Measurements from ENCODE around the gene CTTN.
"Not testable (repeated sequence)": the region's sequence is repeated elsewhere in the genome, so short reads cannot be mapped to it uniquely, and the experiment has no call there.

The CTTN gene

DNA sequence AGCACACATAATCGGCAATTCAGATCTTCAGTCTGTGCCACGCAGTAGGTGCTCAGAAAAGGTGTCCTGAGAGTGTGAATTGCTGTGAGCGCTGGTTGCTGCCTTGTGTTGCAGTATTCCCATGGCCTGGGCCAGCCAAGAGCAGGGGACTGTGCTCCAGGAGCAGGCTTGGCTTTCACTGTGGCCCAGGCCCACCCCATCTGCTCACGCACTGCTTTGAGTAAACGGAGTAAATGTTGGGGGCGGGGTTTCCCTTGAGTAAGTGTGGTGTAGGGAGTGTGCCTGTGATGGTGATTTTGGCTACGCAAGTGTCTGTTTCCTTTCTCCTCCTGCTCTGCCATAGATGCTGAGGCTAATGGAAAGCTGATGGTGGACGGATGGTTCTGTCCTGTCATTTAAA lies 2.3 kb downstream of the CTTN start:
- TF ChIP-seq, protein P1, sequence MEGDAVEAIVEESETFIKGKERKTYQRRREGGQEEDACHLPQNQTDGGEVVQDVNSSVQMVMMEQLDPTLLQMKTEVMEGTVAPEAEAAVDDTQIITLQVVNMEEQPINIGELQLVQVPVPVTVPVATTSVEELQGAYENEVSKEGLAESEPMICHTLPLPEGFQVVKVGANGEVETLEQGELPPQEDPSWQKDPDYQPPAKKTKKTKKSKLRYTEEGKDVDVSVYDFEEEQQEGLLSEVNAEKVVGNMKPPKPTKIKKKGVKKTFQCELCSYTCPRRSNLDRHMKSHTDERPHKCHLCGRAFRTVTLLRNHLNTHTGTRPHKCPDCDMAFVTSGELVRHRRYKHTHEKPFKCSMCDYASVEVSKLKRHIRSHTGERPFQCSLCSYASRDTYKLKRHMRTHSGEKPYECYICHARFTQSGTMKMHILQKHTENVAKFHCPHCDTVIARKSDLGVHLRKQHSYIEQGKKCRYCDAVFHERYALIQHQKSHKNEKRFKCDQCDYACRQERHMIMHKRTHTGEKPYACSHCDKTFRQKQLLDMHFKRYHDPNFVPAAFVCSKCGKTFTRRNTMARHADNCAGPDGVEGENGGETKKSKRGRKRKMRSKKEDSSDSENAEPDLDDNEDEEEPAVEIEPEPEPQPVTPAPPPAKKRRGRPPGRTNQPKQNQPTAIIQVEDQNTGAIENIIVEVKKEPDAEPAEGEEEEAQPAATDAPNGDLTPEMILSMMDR (IDR thresholded peaks at IDR 0.05; ENCODE audit: borderline replicate concordance, insufficient read depth, low read depth, low read length): no peak
- H3K4me3 ChIP-seq (ENCODE audit: low read depth, low read length): no peak overlapping the region

DNA sequence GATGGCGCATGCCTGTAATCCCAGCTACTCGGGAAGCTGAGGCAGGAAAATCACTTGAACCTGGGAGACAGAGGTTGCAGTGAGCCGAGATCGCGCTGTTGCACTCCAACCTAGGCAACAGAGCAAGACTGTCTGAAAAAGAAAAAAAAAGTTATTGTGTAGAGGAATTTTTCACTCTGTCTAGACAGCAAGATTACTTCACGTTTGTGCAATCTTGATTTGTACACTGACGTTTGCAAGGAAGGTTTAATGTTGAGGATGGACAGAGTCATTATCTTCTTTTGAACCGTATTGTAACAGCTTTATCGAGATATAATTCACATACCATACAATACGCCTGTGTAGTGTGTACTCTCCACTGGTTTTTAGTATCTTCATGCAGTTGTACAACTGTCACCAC lies 3.7 kb downstream of the CTTN start:
- TF ChIP-seq, protein P1 (IDR thresholded peaks at IDR 0.05; ENCODE audit: borderline replicate concordance, insufficient read depth, low read depth, low read length): no peak
- H3K4me3 ChIP-seq (ENCODE audit: low read depth, low read length): no peak overlapping the region

DNA sequence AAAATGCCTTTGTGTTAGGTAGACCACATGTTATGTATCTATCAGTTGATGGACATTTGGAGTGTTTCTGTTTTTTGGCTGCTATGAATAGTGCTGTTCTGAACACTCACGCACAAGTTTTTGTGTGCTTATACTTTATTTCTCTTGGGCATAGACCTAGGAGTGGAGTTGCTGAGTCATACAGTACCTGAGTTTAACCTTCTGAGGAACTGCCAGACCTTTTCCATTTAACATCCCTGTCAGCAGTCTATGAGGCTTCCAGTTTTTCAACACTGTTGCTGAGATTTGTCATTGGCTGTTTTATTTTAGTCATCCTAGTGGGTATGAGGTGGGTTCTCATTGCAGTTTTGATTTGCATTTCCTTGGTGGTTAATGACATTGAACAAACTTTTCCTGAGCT lies 4.4 kb downstream of the CTTN start:
- no peak overlapping the region for H3K4me3 ChIP-seq (ENCODE audit: low read depth, low read length)
- TF ChIP-seq, protein P1 (IDR thresholded peaks at IDR 0.05; ENCODE audit: borderline replicate concordance, insufficient read depth, low read depth, low read length): no peak

DNA sequence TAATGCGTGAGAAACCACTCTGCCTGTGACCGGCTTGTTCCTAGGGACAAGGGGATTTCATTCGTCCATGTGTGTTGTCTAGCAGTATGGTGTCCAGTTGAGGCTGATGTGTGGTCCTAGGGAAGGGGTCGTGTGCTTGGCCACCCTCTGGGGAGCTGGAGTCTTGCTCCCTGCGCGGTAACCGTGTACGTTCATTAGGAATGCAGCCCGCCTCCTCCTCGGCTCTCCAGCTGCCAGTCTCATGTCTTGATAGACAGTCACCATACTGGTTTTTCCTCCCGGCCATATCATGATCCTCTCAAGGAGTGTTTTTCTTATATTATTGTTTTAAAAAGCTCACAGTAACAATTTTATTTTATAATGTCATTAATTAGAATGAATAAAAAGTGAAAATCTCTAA lies 5.9 kb downstream of the CTTN start:
- TF ChIP-seq, protein P1 (IDR thresholded peaks at IDR 0.05; ENCODE audit: borderline replicate concordance, insufficient read depth, low read depth, low read length): no peak
- no peak overlapping the region for H3K4me3 ChIP-seq (ENCODE audit: low read depth, low read length)

DNA sequence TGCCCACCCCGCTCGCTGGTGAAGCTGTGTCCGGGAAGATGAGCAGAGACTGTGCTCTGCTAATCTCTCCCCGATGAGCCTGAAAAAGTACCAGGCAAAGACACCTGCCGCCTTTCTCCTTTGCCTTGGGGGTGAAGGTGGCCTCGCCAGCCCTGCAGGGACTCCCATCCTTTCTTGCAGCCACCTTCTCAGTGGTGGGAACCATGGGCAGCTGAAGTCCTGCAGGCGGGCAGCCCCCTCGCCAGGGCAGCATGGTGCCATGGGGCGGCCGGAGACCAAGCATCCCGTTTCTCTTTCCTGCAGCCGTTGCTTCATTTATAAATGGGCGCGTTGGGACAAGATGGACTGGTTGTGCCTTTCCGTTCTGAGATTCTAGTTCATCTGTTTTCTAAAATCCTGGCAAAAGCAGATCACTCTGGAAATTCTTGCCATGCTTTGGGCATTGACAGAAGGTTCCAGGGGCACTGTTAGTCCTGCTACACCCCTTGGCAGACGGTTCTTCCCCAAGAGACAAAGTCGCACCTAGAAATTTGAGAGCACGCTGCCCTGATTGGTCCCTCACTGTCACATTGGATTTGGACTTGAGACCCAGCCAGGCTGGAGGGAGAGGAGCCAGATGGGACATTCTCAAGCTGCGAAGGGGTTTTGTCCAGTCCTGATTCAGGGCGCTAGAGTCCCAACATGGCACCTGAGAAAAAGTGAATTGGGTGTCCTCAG lies 7.5 kb downstream of the CTTN start:
- TF ChIP-seq, protein P1 (IDR thresholded peaks at IDR 0.05; ENCODE audit: borderline replicate concordance, insufficient read depth, low read depth, low read length): no peak
- no peak overlapping the region for H3K4me3 ChIP-seq (ENCODE audit: low read depth, low read length)

DNA sequence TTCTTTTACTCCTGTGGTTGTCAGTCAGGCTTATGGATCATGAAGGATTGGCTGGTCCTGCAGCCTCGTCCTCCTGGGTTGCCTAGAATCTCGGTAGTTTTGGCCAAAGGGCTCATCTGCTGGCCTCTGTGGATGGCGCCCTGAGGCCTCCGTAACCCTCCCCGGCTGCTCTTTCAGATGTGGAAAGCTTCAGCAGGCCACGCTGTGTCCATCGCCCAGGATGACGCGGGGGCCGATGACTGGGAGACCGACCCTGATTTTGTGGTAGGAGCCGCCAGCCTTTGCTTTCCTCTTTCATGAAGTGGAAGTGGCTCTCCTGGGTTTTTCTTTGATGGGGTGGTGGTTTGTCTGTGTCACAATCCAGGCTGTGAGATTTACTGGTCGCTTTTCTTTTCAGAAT lies 8.8 kb downstream of the CTTN start:
- H3K4me3 ChIP-seq (ENCODE audit: low read depth, low read length): no peak overlapping the region
- TF ChIP-seq, protein P1 (IDR thresholded peaks at IDR 0.05; ENCODE audit: borderline replicate concordance, insufficient read depth, low read depth, low read length): no peak

DNA sequence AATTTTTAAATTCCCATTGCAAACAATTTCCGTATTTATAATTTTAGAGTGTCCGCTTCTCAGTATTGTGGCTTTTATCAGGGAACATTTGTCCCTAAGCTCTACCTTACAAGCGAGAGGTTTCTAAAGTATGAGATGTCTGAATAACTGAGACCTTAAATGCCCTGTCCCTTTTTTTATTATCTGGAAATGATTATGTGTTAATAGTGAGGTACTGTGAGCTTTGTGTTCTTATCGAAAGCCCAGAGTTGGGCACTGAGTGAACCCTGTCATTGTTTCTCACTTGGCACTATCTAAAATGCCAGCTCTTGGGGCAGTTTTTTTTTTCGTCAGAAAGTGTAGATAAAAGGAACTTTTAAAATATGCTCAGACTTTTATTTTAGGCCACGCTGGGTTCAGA lies 9.5 kb downstream of the CTTN start:
- no peak overlapping the region for H3K4me3 ChIP-seq (ENCODE audit: low read depth, low read length)
- TF ChIP-seq, protein P1 (IDR thresholded peaks at IDR 0.05; ENCODE audit: borderline replicate concordance, insufficient read depth, low read depth, low read length): no peak

DNA sequence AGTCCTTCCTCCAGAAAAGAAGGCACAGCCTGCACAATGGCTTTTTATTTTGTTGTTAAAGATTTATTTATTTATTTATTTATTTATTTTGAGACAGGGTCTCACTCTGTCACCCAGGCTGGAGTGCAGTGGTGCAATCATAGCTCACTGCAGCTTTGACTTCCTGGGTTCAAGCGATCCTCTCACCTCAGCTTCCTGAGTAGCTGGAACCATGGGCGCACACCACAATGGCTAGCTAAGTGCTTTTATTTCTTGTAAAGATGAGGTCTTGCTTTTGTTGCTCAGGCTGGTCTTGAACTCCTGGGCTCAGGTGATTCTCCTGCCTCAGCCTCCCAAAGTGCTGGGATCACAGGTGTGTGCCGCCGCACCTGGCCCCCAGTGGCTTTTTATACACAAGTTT lies 10.0 kb downstream of the CTTN start:
- H3K4me3 ChIP-seq (ENCODE audit: low read depth, low read length): not testable (repeated sequence)
